Type B pancreatic cell (in vitro differentiated cells): ENCODE measurements around the gene SLC6A19. TPM values are rescaled to one million over a fixed set of nuclear protein-coding genes. Genes with fewer than 3 reads are reported as not detected.

Experiments used
- DNase-seq: peaks from one replicate; pipeline ENCODE4 v3.0.0; 2021; ENCODE audit warnings: mixed read lengths; ENCODE audit not compliant: unreplicated experiment; ENCODE audit errors: extremely low spot score
- H3K27ac Mint-ChIP-seq: 2 replicates; pipeline ENCODE4 v1.8.0; 2021; ENCODE audit warnings: mild to moderate bottlenecking, mixed read lengths
- H3K27me3 Mint-ChIP-seq: 2 replicates; pipeline ENCODE4 v1.8.0; 2021; ENCODE audit warnings: mixed read lengths
- H3K36me3 Mint-ChIP-seq: 2 replicates; pipeline ENCODE4 v1.8.0; 2021; ENCODE audit warnings: mixed read lengths
- H3K4me1 Mint-ChIP-seq: one replicate; pipeline ENCODE4 v1.8.0; 2021; ENCODE audit warnings: mixed read lengths; ENCODE audit not compliant: unreplicated experiment
- H3K4me3 Mint-ChIP-seq: 2 replicates; pipeline ENCODE4 v1.8.0; 2021; ENCODE audit warnings: mild to moderate bottlenecking, mixed read lengths
- H3K9me3 Mint-ChIP-seq: 2 replicates; pipeline ENCODE4 v1.8.0; 2021; ENCODE audit warnings: mixed read lengths
- CTCF ChIP-seq: fragments of 200-600 bp; sonication (generic); conservative IDR thresholded peaks from 2 replicates; pipeline ENCODE4 v1.5.0; 2021; ENCODE audit warnings: antibody characterized with exemption, mild to moderate bottlenecking
- total RNA-seq: library from RNA; stranded (reverse); gene quantifications from 2 replicates; pipeline ENCODE4 v1.2.1, GENCODE V29; 2021; ENCODE audit warnings: low replicate concordance

SLC6A19 gene
- total RNA-seq, 1 donor from 2014 or later = 12.6 TPM

GRCh38 chr5:1212271-1212670, 10.9 kb downstream of the SLC6A19 start:
- H3K4me1 Mint-ChIP-seq = peaks cover 4% of the 10 kb centered on the region
- no peak for DNase-seq

DNA sequence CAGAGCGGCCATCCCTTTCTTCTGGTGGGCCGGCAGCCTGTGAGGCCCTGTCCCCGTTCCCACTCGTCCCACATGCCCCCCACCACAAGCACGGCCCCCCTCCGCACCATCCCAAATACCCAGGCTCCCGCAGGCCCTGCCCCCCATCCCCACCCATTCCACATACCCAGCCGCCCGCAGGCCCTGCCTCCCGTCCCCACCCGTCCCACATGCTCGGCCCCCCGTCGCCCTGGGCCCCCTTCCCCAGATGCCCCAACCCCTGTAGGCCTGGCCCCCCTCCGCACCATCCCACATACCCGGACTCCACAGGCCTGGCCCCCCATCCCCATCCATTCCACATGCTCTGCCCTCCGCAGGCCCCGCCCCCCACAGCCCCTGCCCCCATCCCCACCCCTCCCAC, 11.5 kb downstream of the SLC6A19 start:
- no peak for TF ChIP-seq CTCF
- Mint-ChIP-seq H3K36me3 (no peaks in the 10 kb centered on the region), H3K27ac (no peak overlapping the region), H3K4me3 (no peak overlapping the region), H3K4me1 (no peaks in the 10 kb centered on the region), H3K9me3 (no peaks in the 10 kb centered on the region), H3K27me3 (no peaks in the 10 kb centered on the region)
- DNase-seq = no peak

More at GRCh38 chr5:1212271-1212670, 10.9 kb downstream of the SLC6A19 start:
- Mint-ChIP-seq H3K4me3 (no peak overlapping the region), H3K27ac (no peak overlapping the region), H3K36me3 (no peaks in the 10 kb centered on the region), H3K27me3 (peaks cover 5% of the 10 kb centered on the region), H3K9me3 (no peaks in the 10 kb centered on the region)
- no peak for TF ChIP-seq CTCF

DNA sequence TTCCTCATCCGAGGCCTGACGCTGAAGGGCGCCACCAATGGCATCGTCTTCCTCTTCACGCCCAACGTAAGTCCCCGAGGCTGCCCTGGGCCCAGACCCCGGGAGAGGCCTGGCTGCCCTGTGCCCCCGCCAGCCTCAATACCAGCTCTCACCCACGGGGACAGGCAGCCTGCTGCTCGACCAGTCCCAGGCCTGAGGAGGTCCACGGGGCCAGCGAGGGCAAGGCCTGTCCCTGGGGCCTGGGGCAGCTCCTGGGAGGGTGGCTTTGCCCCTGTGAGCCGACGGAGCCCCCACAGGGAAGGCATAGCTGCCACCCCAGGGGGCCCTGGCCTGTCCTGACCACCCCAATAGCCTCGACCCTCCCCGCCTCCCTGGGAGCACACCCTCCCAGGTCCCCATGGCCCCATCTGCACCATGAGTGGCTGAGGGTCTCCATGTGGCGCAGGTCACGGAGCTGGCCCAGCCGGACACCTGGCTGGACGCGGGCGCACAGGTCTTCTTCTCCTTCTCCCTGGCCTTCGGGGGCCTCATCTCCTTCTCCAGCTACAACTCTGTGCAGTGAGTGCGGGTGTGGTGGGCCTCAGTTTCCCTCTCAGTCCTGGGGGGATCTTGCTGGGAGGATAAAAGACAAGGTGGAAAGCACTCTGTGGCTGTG, 12.2 kb downstream of the SLC6A19 start:
- no peaks in the 10 kb centered on the region for H3K27me3 Mint-ChIP-seq
- no peak overlapping the region for H3K4me3 Mint-ChIP-seq
- TF ChIP-seq CTCF = no peak
- no peaks in the 10 kb centered on the region for H3K36me3 Mint-ChIP-seq
- no peaks in the 10 kb centered on the region for H3K9me3 Mint-ChIP-seq
- DNase-seq = no peak
- H3K27ac Mint-ChIP-seq = no peak overlapping the region
- no peaks in the 10 kb centered on the region for H3K4me1 Mint-ChIP-seq

DNA sequence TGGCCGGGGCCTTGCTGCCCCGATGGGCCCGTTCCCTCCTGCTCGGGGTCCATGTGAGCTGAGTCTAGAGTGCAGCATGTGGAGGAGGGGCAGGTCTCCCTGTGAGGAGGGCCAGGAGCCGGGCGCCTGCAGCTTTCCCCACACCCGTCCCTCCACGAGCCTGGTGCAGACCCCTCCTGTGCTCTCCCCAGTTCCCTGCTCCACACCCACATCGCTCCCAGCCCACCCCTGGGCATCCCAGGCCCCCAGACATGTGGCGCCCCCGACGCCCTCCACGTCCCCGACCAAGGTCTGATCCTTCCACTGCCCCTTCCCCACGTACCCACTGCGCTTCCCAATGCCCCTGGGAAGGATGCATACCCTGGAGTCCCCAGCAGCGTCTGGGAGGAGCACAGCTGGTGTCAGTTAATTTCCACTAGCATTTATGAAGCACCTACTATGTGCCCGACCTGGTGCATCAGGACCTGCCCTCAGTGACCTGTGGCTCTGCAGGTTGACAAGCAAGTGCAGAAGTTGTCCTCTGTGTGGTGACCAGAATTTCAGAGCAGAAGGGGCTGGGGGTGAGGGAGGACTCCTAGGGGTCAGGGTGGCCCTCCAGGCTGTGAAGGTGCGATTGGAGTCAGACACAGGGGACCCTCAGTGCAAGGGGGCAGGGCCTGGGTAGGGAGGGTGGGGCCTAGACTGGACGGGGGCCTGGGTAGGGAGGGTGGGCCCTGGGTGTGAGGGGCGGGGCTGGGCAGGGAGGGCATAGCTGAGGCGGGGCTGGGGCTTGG, 13.0 kb downstream of the SLC6A19 start:
- Mint-ChIP-seq H3K4me1 (no peaks in the 10 kb centered on the region), H3K27me3 (no peaks in the 10 kb centered on the region), H3K4me3 (no peak overlapping the region), H3K27ac (no peak overlapping the region), H3K9me3 (no peaks in the 10 kb centered on the region), H3K36me3 (no peaks in the 10 kb centered on the region)
- TF ChIP-seq CTCF = no peak
- DNase-seq = no peak

DNA sequence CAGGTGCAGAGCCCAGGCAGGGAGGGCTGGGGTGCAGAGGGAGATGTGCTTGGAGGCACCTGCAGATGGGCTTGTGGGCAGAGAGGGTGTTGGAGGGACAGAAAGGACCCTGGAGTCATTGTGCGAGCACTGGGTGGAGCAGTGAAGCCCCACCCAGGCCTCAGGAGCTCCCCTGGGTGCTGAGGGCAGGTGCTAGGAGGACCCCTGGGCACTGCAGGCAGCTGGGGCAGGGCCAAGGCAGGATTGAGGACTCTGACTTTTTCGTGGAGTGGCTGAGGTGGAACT, 13.5 kb downstream of the SLC6A19 start:
- H3K4me1 Mint-ChIP-seq = no peaks in the 10 kb centered on the region
- no peak overlapping the region for H3K27ac Mint-ChIP-seq
- no peaks in the 10 kb centered on the region for H3K36me3 Mint-ChIP-seq
- DNase-seq = no peak
- H3K9me3 Mint-ChIP-seq = no peaks in the 10 kb centered on the region
- H3K27me3 Mint-ChIP-seq = no peaks in the 10 kb centered on the region
- H3K4me3 Mint-ChIP-seq = no peak overlapping the region
- TF ChIP-seq CTCF = no peak
